Breast epithelium (tissue), 4 donors: ENCODE data around the gene DAPK1. TPM values are rescaled to one million over a fixed set of nuclear protein-coding genes. Genes with fewer than 3 reads are reported as not detected.
A peak's percentile ranks its signal among the peaks of the same experiment; 100 is the strongest.

Source experiments
- DNase-seq, 2 donors: peaks; one replicate each; pipeline ENCODE4 v3.0.0-alpha.2; 2019; ENCODE audit warnings: low spot score in 2 of 2
- H3K27ac ChIP-seq, 2 donors: fragments of 200-600 bp; sonication (generic) in 1 of 2; one replicate each; pipeline ENCODE4 v1.5.1; 2016 to 2019; ENCODE audit warnings: mild to moderate bottlenecking in 1 of 2
- H3K27me3 ChIP-seq, 2 donors: fragments of 200-600 bp; sonication (generic) in 1 of 2; one replicate each; pipeline versions ENCODE4 v1.5.1 to v1.6.0; 2017 to 2019; ENCODE audit warnings: control low read depth in 1 of 2, mild to moderate bottlenecking in 1 of 2
- H3K36me3 ChIP-seq: fragments of 200-600 bp; one replicate; pipeline ENCODE4 v1.5.1; 2019
- H3K4me1 ChIP-seq, 2 donors: fragments of 200-600 bp; sonication (generic); one replicate each; pipeline ENCODE4 v1.5.1; 2016 to 2019; ENCODE audit warnings: control low read depth in 1 of 2
- H3K4me3 ChIP-seq, 3 donors: fragments of 200-600 bp; sonication (generic); 1 replicate in 2 of 3; 2 replicates in 1 of 3; pipeline ENCODE4 v1.5.1; 2016 to 2019; ENCODE audit warnings: mild to moderate bottlenecking in 3 of 3, moderate library complexity in 2 of 3
- H3K9me3 ChIP-seq, 2 donors: fragments of 200-600 bp; sonication (generic) in 1 of 2; one replicate each; pipeline ENCODE4 v1.5.1; 2016 to 2019; ENCODE audit warnings: control low read depth in 1 of 2
- CTCF ChIP-seq, 3 donors: fragments of 450-650 bp; IDR thresholded peaks; one replicate each; pipeline ENCODE4 v1.5.1; 2016 to 2017; ENCODE audit warnings: antibody characterized with exemption in 3 of 3, mild to moderate bottlenecking in 3 of 3, moderate library complexity in 3 of 3
- POLR2A ChIP-seq: fragments of 450-650 bp; IDR thresholded peaks from one replicate; pipeline ENCODE4 v1.6.1; 2016; ENCODE audit warnings: antibody characterized with exemption, mild to moderate bottlenecking, moderate library complexity
- POLR2AphosphoS5 ChIP-seq, 3 donors: sonication (generic); formaldehyde crosslinking; IDR thresholded peaks; one replicate each; pipeline ENCODE4 v1.6.1; 2017; ENCODE audit warnings: antibody characterized with exemption in 3 of 3
- intact Hi-C: fragments of 100-400 bp; cut with DNase I; formaldehyde crosslinking; loops from one replicate; pipeline ENCODE4 v1.15.1; 2023; ENCODE audit warnings: low total_unique reads
- total RNA-seq, 3 donors: library from RNA; depleted of rRNA; stranded (reverse); fragments of >200 nt; gene quantifications; one replicate each; pipeline ENCODE4 v1.1.0, GENCODE V29; 2016

Gene DAPK1
- total RNA-seq, 3 donors from 2014 or later: 14.7 to 42.6 (median 34.5) TPM

GRCh38 chr9:87613265-87614111, 115.8 kb downstream of the DAPK1 start:
- H3K4me1 ChIP-seq: no peaks in the 10 kb centered on the region
- intact Hi-C loops: no loop called here
- no peaks in the 10 kb centered on the region for H3K27me3 ChIP-seq
- H3K9me3 ChIP-seq: no peaks in the 10 kb centered on the region
- DNase-seq: peak in 1 of 2 donors; percentile 51
- TF ChIP-seq POLR2A (no peak), CTCF (IDR thresholded peaks at IDR 0.05) (no peak), POLR2AphosphoS5 (IDR thresholded peaks at IDR 0.05) (no peak)
- no peak overlapping the region for H3K4me3 ChIP-seq
- H3K36me3 ChIP-seq: no peaks in the 10 kb centered on the region
- no peak overlapping the region for H3K27ac ChIP-seq

GRCh38 chr9:87614397-87614796, 116.7 kb downstream of the DAPK1 start:
- Histone ChIP-seq H3K4me1 (no peaks in the 10 kb centered on the region), H3K27ac (no peak overlapping the region), H3K9me3 (no peaks in the 10 kb centered on the region), H3K36me3 (no peaks in the 10 kb centered on the region), H3K4me3 (no peak overlapping the region), H3K27me3 (no peaks in the 10 kb centered on the region)
- intact Hi-C loops: no loop called here
- no peak for TF ChIP-seq CTCF (IDR thresholded peaks at IDR 0.05)
- no peak for TF ChIP-seq POLR2A
- TF ChIP-seq POLR2AphosphoS5 (IDR thresholded peaks at IDR 0.05): no peak
- no peak for DNase-seq

GRCh38 chr9:87615136-87615535, 117.5 kb downstream of the DAPK1 start:
- Histone ChIP-seq H3K27me3 (no peaks in the 10 kb centered on the region), H3K36me3 (no peaks in the 10 kb centered on the region), H3K9me3 (no peaks in the 10 kb centered on the region), H3K27ac (no peak overlapping the region), H3K4me3 (no peak overlapping the region), H3K4me1 (no peaks in the 10 kb centered on the region)
- no peak for TF ChIP-seq POLR2A
- intact Hi-C loops: no loop called here
- DNase-seq: no peak

GRCh38 chr9:87615547-87616148, 118.0 kb downstream of the DAPK1 start:
- DNase-seq: no peak
- no peak overlapping the region for H3K27ac ChIP-seq
- intact Hi-C loops: no loop called here
- TF ChIP-seq CTCF (IDR thresholded peaks at IDR 0.05) (no peak), POLR2A (no peak), POLR2AphosphoS5 (IDR thresholded peaks at IDR 0.05) (no peak)
- H3K4me1 ChIP-seq: no peaks in the 10 kb centered on the region
- H3K4me3 ChIP-seq: no peak overlapping the region
- H3K36me3 ChIP-seq: no peaks in the 10 kb centered on the region
- no peaks in the 10 kb centered on the region for H3K9me3 ChIP-seq
- H3K27me3 ChIP-seq: no peaks in the 10 kb centered on the region

GRCh38 chr9:87618226-87618625, 120.6 kb downstream of the DAPK1 start:
- Histone ChIP-seq H3K27me3 (no peaks in the 10 kb centered on the region), H3K4me1 (no peaks in the 10 kb centered on the region), H3K27ac (no peak overlapping the region), H3K4me3 (no peak overlapping the region), H3K9me3 (no peaks in the 10 kb centered on the region), H3K36me3 (no peaks in the 10 kb centered on the region)
- no peak for DNase-seq
- TF ChIP-seq POLR2A: no peak
- intact Hi-C loops: no loop called here

GRCh38 chr9:87618931-87619330, 121.3 kb downstream of the DAPK1 start:
- TF ChIP-seq POLR2AphosphoS5 (IDR thresholded peaks at IDR 0.05): no peak
- no peak for TF ChIP-seq POLR2A
- no peak for TF ChIP-seq CTCF (IDR thresholded peaks at IDR 0.05)
- H3K27me3 ChIP-seq: peaks cover 0 to under 1% of the 10 kb centered on the region in 2 donors
- intact Hi-C loops: no loop called here
- no peak overlapping the region for H3K4me3 ChIP-seq
- H3K36me3 ChIP-seq: no peaks in the 10 kb centered on the region
- H3K27ac ChIP-seq: no peak overlapping the region
- H3K9me3 ChIP-seq: no peaks in the 10 kb centered on the region
- H3K4me1 ChIP-seq: no peaks in the 10 kb centered on the region
- no peak for DNase-seq
